ENCODE results near the gene CILP2. TPM values are rescaled to one million over a fixed set of nuclear protein-coding genes. Genes with fewer than 3 reads are reported as not detected.

The CILP2 gene
- total and polyA plus RNA-seq, 2 experiments from 2014 or later = 4.0 to 21.6 TPM

DNA sequence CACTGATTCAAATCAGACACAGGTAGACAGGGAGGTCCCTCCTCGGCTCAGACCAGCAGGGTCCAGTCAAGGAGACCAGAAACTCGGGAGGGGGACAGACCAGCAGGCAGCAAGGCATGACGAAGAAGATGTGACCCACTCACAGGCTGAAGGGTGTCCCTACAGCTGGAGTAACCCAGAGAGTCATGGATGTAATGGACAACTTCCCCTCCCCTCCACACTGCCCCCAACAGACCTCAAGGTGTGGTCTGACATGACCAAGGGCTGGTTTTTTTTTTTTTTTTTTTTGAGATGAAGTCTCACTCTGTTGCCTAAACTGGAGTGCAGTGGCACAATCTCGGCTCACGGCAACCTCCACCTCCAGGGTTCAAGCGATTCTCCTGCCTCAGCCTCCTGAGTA, 46.3 kb downstream of the CILP2 start:
- Histone ChIP-seq H3K79me2 (replicated peaks; ENCODE audit: insufficient read depth) (no peaks in the 10 kb centered on the region), H3K4me1 (ENCODE audit: insufficient read depth) (no peaks in the 10 kb centered on the region), H4K20me1 (replicated peaks; ENCODE audit: insufficient read depth) (no peaks in the 10 kb centered on the region; the same call in 1 of the 2 replicates), H3K4me3 (no peak overlapping the region), H3K27ac (ENCODE audit: low read depth) (no peak overlapping the region), H2AFZ (no peak overlapping the region), H3K27me3 (ENCODE audit: insufficient read depth) (no peaks in the 10 kb centered on the region), H3K36me3 (ENCODE audit: insufficient read depth) (no peaks in the 10 kb centered on the region), H3F3A (replicated peaks; ENCODE audit: low read depth) (no peaks in the 10 kb centered on the region), H3K4me2 (no peak overlapping the region), H3K9me2 (ENCODE audit: insufficient read depth) (no peaks in the 10 kb centered on the region)
- no peaks in the 10 kb centered on the region for H3K36me3 Mint-ChIP-seq (ENCODE audit: low read depth)
- TF ChIP-seq CREB1 (CRISPR knock-in tag; IDR thresholded peaks at IDR 0.05; ENCODE audit: low read depth) = no peak
- no peak for TF ChIP-seq JUNB (IDR thresholded peaks at IDR 0.05; ENCODE audit: unreplicated experiment)
- TF ChIP-seq, protein P1, sequence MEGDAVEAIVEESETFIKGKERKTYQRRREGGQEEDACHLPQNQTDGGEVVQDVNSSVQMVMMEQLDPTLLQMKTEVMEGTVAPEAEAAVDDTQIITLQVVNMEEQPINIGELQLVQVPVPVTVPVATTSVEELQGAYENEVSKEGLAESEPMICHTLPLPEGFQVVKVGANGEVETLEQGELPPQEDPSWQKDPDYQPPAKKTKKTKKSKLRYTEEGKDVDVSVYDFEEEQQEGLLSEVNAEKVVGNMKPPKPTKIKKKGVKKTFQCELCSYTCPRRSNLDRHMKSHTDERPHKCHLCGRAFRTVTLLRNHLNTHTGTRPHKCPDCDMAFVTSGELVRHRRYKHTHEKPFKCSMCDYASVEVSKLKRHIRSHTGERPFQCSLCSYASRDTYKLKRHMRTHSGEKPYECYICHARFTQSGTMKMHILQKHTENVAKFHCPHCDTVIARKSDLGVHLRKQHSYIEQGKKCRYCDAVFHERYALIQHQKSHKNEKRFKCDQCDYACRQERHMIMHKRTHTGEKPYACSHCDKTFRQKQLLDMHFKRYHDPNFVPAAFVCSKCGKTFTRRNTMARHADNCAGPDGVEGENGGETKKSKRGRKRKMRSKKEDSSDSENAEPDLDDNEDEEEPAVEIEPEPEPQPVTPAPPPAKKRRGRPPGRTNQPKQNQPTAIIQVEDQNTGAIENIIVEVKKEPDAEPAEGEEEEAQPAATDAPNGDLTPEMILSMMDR (conservative IDR thresholded peaks at IDR 0.05; ENCODE audit: low read depth in 2 of 2) = no peak
- no peak for TF ChIP-seq ZNF331 (CRISPR knock-in tag; IDR thresholded peaks at IDR 0.05; ENCODE audit: low read depth)
- no peaks in the 10 kb centered on the region for H3K9me3 Mint-ChIP-seq
- no peaks in the 10 kb centered on the region for H3K4me1 Mint-ChIP-seq
- no peak overlapping the region for H3K4me3 Mint-ChIP-seq
- H3K27me3 Mint-ChIP-seq (ENCODE audit: insufficient read depth, low read depth, poor library complexity) = peaks cover 4% of the 10 kb centered on the region
- no peak for DNase-seq (ENCODE audit: low spot score)
- peak; percentile 39; the same call in 2 of the 3 replicates for ATAC-seq
- H3K27ac Mint-ChIP-seq = no peak overlapping the region

GRCh38 chr19:19587771-19588170, 49.7 kb downstream of the CILP2 start:
- H3K27ac ChIP-seq (ENCODE audit: low read depth) = no peak overlapping the region
- no peak for TF ChIP-seq REST (IDR thresholded peaks at IDR 0.05; ENCODE audit: unreplicated experiment)
- no peak for TF ChIP-seq POLR2AphosphoS5 (IDR thresholded peaks at IDR 0.05; ENCODE audit: low read depth)
- TF ChIP-seq, protein P2, sequence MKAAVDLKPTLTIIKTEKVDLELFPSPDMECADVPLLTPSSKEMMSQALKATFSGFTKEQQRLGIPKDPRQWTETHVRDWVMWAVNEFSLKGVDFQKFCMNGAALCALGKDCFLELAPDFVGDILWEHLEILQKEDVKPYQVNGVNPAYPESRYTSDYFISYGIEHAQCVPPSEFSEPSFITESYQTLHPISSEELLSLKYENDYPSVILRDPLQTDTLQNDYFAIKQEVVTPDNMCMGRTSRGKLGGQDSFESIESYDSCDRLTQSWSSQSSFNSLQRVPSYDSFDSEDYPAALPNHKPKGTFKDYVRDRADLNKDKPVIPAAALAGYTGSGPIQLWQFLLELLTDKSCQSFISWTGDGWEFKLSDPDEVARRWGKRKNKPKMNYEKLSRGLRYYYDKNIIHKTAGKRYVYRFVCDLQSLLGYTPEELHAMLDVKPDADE (IDR thresholded peaks at IDR 0.05) = no peak
- no peak for TF ChIP-seq CREB1 (CRISPR knock-in tag; IDR thresholded peaks at IDR 0.05; ENCODE audit: low read depth)
- no peak for TF ChIP-seq NANOG (IDR thresholded peaks at IDR 0.05; ENCODE audit: borderline replicate concordance)
- TF ChIP-seq, protein P1 (conservative IDR thresholded peaks at IDR 0.05; ENCODE audit: low read depth in 2 of 2) = no peak

More at GRCh38 chr19:19587771-19588170, 49.7 kb downstream of the CILP2 start:
- no peaks in the 10 kb centered on the region for H3K36me3 Mint-ChIP-seq (ENCODE audit: low read depth)
- H3K4me3 Mint-ChIP-seq = no peak overlapping the region
- peaks cover 2% of the 10 kb centered on the region for H3K27me3 Mint-ChIP-seq (ENCODE audit: insufficient read depth, low read depth, poor library complexity)
- H3K9me2 ChIP-seq (ENCODE audit: insufficient read depth) = no peaks in the 10 kb centered on the region
- no peaks in the 10 kb centered on the region; the same call in 1 of the 2 replicates for H4K20me1 ChIP-seq (replicated peaks; ENCODE audit: insufficient read depth)
- H3K36me3 ChIP-seq (ENCODE audit: insufficient read depth) = no peaks in the 10 kb centered on the region
- no peaks in the 10 kb centered on the region for H3K27me3 ChIP-seq (ENCODE audit: insufficient read depth)
- H3K4me1 ChIP-seq (ENCODE audit: insufficient read depth) = peaks cover 14% of the 10 kb centered on the region
- peaks cover 8% of the 10 kb centered on the region for H3F3A ChIP-seq (replicated peaks; ENCODE audit: low read depth)
- no peak overlapping the region for H3K27ac Mint-ChIP-seq
- H3K9me3 Mint-ChIP-seq = no peaks in the 10 kb centered on the region
- no peak for ATAC-seq
- H2AFZ ChIP-seq = no peak overlapping the region
- H3K4me3 ChIP-seq = no peak overlapping the region
- no peak overlapping the region for H3K4me2 ChIP-seq
- H3K79me2 ChIP-seq (replicated peaks; ENCODE audit: insufficient read depth) = no peaks in the 10 kb centered on the region
- H3K4me1 Mint-ChIP-seq = peaks cover 15% of the 10 kb centered on the region; the same call in 2 of the 3 replicates
- no peak for DNase-seq (ENCODE audit: low spot score)

Measured in GM23338 (cell line).